H9 (cell line): Measurements from ENCODE around the gene C1orf185. TPM values are rescaled to one million over a fixed set of nuclear protein-coding genes. Genes with fewer than 3 reads are reported as not detected.

ENCODE experiments used
- DNase-seq: peaks from one replicate; pipeline ENCODE4 v3.0.0-alpha.2; 2017
- H2AFZ ChIP-seq: one replicate; pipeline ENCODE4 v1.6.1; 2013; ENCODE audit warnings: mild to moderate bottlenecking, low read length, control low read depth, moderate library complexity
- H2AK5ac ChIP-seq: 2 replicates; pipeline ENCODE4 v1.6.1; 2013; ENCODE audit warnings: low read length, control low read depth, mixed read lengths; ENCODE audit not compliant: insufficient read length
- H2BK120ac ChIP-seq: one replicate; pipeline ENCODE4 v1.6.1; 2013; ENCODE audit warnings: low read depth, mild to moderate bottlenecking, low read length, control low read depth, inconsistent platforms; ENCODE audit not compliant: poor library complexity, severe bottlenecking
- H2BK12ac ChIP-seq: 2 replicates; pipeline ENCODE4 v1.6.1; 2013; ENCODE audit warnings: low read length, control low read depth, mixed read lengths, low read depth; ENCODE audit not compliant: insufficient read length
- H2BK15ac ChIP-seq: 2 replicates; pipeline ENCODE4 v1.6.1; 2013; ENCODE audit warnings: low read depth, low read length, control low read depth
- H2BK20ac ChIP-seq: one replicate; pipeline ENCODE4 v1.6.1; 2013; ENCODE audit warnings: low read depth, mild to moderate bottlenecking, low read length, control low read depth, inconsistent platforms; ENCODE audit not compliant: poor library complexity, severe bottlenecking
- H2BK5ac ChIP-seq: 2 replicates; pipeline ENCODE4 v1.6.1; 2013; ENCODE audit warnings: low read length, control low read depth, mixed read lengths; ENCODE audit not compliant: insufficient read length
- H3K14ac ChIP-seq: 2 replicates; pipeline ENCODE4 v1.6.1; 2013; ENCODE audit warnings: low read length, control low read depth; ENCODE audit not compliant: insufficient read depth
- H3K18ac ChIP-seq: 2 replicates; pipeline ENCODE4 v1.6.1; 2013; ENCODE audit warnings: low read depth, mild to moderate bottlenecking, mixed read lengths, low read length, control low read depth; ENCODE audit not compliant: insufficient read length
- H3K23ac ChIP-seq: 2 replicates; pipeline ENCODE4 v1.6.1; 2013; ENCODE audit warnings: low read length, control low read depth, mixed read lengths, low read depth; ENCODE audit not compliant: insufficient read length
- H3K23me2 ChIP-seq: 2 replicates; pipeline ENCODE4 v1.6.1; 2013; ENCODE audit warnings: low read depth, mild to moderate bottlenecking, mixed read lengths, low read length, control low read depth; ENCODE audit not compliant: insufficient read length, poor library complexity, severe bottlenecking
- H3K27ac ChIP-seq: 2 replicates; pipeline ENCODE4 v1.5.1; 2013; ENCODE audit warnings: low read length, control low read depth, mixed read lengths, low read depth; ENCODE audit not compliant: insufficient read length
- H3K27me3 ChIP-seq: 2 replicates; pipeline ENCODE4 v1.6.1; 2013; ENCODE audit warnings: low read length, control low read depth, inconsistent platforms; ENCODE audit not compliant: insufficient read depth
- H3K4ac ChIP-seq: 2 replicates; pipeline ENCODE4 v1.6.1; 2013; ENCODE audit warnings: low read depth, mild to moderate bottlenecking, control low read depth, inconsistent platforms, low read length, moderate library complexity
- H3K4me1 ChIP-seq: 2 replicates; pipeline ENCODE4 v1.6.1; 2013; ENCODE audit warnings: low read length, control low read depth, inconsistent platforms; ENCODE audit not compliant: insufficient read depth
- H3K4me2 ChIP-seq: 2 replicates; pipeline ENCODE4 v1.6.1; 2013; ENCODE audit warnings: low read length, control low read depth, mixed read lengths; ENCODE audit not compliant: insufficient read length, insufficient read depth
- H3K56ac ChIP-seq: 2 replicates; pipeline ENCODE4 v1.6.1; 2013; ENCODE audit warnings: low read depth, mild to moderate bottlenecking, mixed read lengths, low read length, control low read depth; ENCODE audit not compliant: insufficient read length
- H3K79me1 ChIP-seq: 2 replicates; pipeline ENCODE4 v1.6.1; 2013; ENCODE audit warnings: low read depth, mild to moderate bottlenecking, moderate library complexity, low read length, control low read depth, inconsistent platforms; ENCODE audit not compliant: insufficient read depth, poor library complexity, severe bottlenecking
- H3K79me2 ChIP-seq: 2 replicates; pipeline ENCODE4 v1.6.1; 2013; ENCODE audit warnings: low read length, control low read depth, inconsistent platforms; ENCODE audit not compliant: insufficient read depth
- H3K9ac ChIP-seq: 2 replicates; pipeline ENCODE4 v1.6.1; 2013; ENCODE audit warnings: low read length, control low read depth, mixed read lengths; ENCODE audit not compliant: insufficient read length; ENCODE audit errors: extremely low read depth
- H3K9me3 ChIP-seq: one replicate; pipeline ENCODE4 v1.6.1; 2013; ENCODE audit warnings: low read depth, low read length, inconsistent platforms; ENCODE audit not compliant: control insufficient read depth
- H3T11ph ChIP-seq: one replicate; pipeline ENCODE4 v1.6.1; 2013; ENCODE audit warnings: mild to moderate bottlenecking, low read length, control low read depth, inconsistent platforms
- H4K20me1 ChIP-seq: one replicate; pipeline ENCODE4 v1.6.1; 2013; ENCODE audit not compliant: control insufficient read depth, insufficient read length, insufficient read depth
- H4K5ac ChIP-seq: 2 replicates; pipeline ENCODE4 v1.6.1; 2013; ENCODE audit warnings: low read depth, mild to moderate bottlenecking, mixed read lengths, low read length, control low read depth; ENCODE audit not compliant: insufficient read length
- H4K8ac ChIP-seq: replicated peaks from 2 replicates; pipeline ENCODE4 v1.6.1; 2013; ENCODE audit warnings: low read length, control low read depth, mixed read lengths, low read depth; ENCODE audit not compliant: insufficient read length
- H4K91ac ChIP-seq: 2 replicates; pipeline ENCODE4 v1.6.1; 2013; ENCODE audit warnings: low read depth, mild to moderate bottlenecking, moderate library complexity, mixed read lengths, low read length, control low read depth; ENCODE audit not compliant: insufficient read length
- H3K27ac Mint-ChIP-seq, 3 experiments: 2 replicates in 2 of 3; 3 replicates in 1 of 3; pipeline ENCODE4 v1.8.0; 2020 to 2021; ENCODE audit warnings: mixed read lengths in 3 of 3, mild to moderate bottlenecking in 1 of 3, moderate library complexity in 1 of 3
- H3K27me3 Mint-ChIP-seq: 2 replicates; pipeline ENCODE4 v1.8.0; 2021; ENCODE audit warnings: low read depth, mild to moderate bottlenecking, moderate library complexity, mixed read lengths
- H3K36me3 Mint-ChIP-seq, 3 experiments: 2 replicates in 2 of 3; 3 replicates in 1 of 3; pipeline ENCODE4 v1.8.0; 2020 to 2021; ENCODE audit warnings: low read depth in 3 of 3, mixed read lengths in 3 of 3; ENCODE audit not compliant: insufficient read depth in 1 of 3
- H3K4me1 Mint-ChIP-seq, 2 experiments: 2 replicates each; pipeline ENCODE4 v1.8.0; 2020; ENCODE audit warnings: mixed read lengths in 2 of 2
- H3K4me3 Mint-ChIP-seq, 2 experiments: 2 replicates in 1 of 2; 3 replicates in 1 of 2; pipeline ENCODE4 v1.8.0; 2020 to 2021; ENCODE audit warnings: mild to moderate bottlenecking in 2 of 2, mixed read lengths in 2 of 2, moderate library complexity in 1 of 2
- H3K9me3 Mint-ChIP-seq, 2 experiments: 2 replicates in 1 of 2; 3 replicates in 1 of 2; pipeline ENCODE4 v1.8.0; 2020; ENCODE audit warnings: mild to moderate bottlenecking in 2 of 2, mixed read lengths in 2 of 2, moderate library complexity in 1 of 2
- CTCF ChIP-seq: fragments of 200-600 bp; sonication (generic); conservative IDR thresholded peaks from 3 replicates; pipeline ENCODE4 v1.8.0; 2021; ENCODE audit warnings: antibody characterized with exemption, mild to moderate bottlenecking
- WGBS: extraction: QIAGEN DNeasy Blood & Tissue Kit; methylation state at CpG from one replicate; pipeline ENCODE4 v1.1.7; 2013; ENCODE audit warnings: missing lambda C conversion rate, low lambda C conversion rate, mixed read lengths; ENCODE audit not compliant: insufficient read length; ENCODE audit errors: extremely low coverage; 5-methylcytosine and 5-hydroxymethylcytosine counted together
- total RNA-seq: library from RNA; stranded (reverse); gene quantifications from 2 replicates; pipeline ENCODE4 v1.2.1, GENCODE V29; 2021

C1orf185 gene
- total RNA-seq, 1 experiment from 2014 or later, result not detected

GRCh38 chr1:51189421-51190073, 87.5 kb downstream of the C1orf185 start:
- H3K27me3 ChIP-seq, result no peaks in the 10 kb centered on the region
- H3K23me2 ChIP-seq, result no peaks in the 10 kb centered on the region
- H4K5ac ChIP-seq, result no peak overlapping the region
- no peak overlapping the region for H2AFZ ChIP-seq
- no peak overlapping the region for H3K14ac ChIP-seq
- no peaks in the 10 kb centered on the region for H3K4me1 ChIP-seq
- no peak overlapping the region for H3K9ac ChIP-seq
- no peaks in the 10 kb centered on the region for H3K79me1 ChIP-seq
- H3K27ac Mint-ChIP-seq, result no peak overlapping the region; a peak in 1 of 7 replicates
- no peaks in the 10 kb centered on the region for H3K9me3 Mint-ChIP-seq
- H3K56ac ChIP-seq, result no peak overlapping the region
- no peaks in the 10 kb centered on the region for H3K36me3 Mint-ChIP-seq
- H3T11ph ChIP-seq, result no peak overlapping the region
- no peak overlapping the region for H2AK5ac ChIP-seq
- H3K27ac ChIP-seq, result no peak overlapping the region
- H2BK12ac ChIP-seq, result no peak overlapping the region
- H2BK20ac ChIP-seq, result no peak overlapping the region
- no peak overlapping the region for H2BK5ac ChIP-seq
- DNase-seq, result no peak
- no peak overlapping the region for H3K4me3 Mint-ChIP-seq
- no peaks in the 10 kb centered on the region for H3K9me3 ChIP-seq
- no peak overlapping the region for H2BK120ac ChIP-seq
- no peak overlapping the region for H3K4me2 ChIP-seq
- H3K27me3 Mint-ChIP-seq, result no peaks in the 10 kb centered on the region
- no peak overlapping the region for H3K4ac ChIP-seq
- no peaks in the 10 kb centered on the region for H3K79me2 ChIP-seq
- no peak overlapping the region for H4K8ac ChIP-seq
- H4K91ac ChIP-seq, result no peak overlapping the region
- H3K18ac ChIP-seq, result no peak overlapping the region
- H3K23ac ChIP-seq, result no peak overlapping the region
- no CpG with 5 or more reads among the region's 2 CpGs for WGBS
- H4K20me1 ChIP-seq, result no peaks in the 10 kb centered on the region
- TF ChIP-seq CTCF, result peak; percentile 96
- H3K4me1 Mint-ChIP-seq, result no peaks in the 10 kb centered on the region
- H2BK15ac ChIP-seq, result no peak overlapping the region
